Stimulated activated CD4-positive, alpha-beta T cell treated with anti-CD3 and anti-CD28 coated beads, Interleukin-4, amount 100 ng/mL, for 1 hour (primary cell): ENCODE results near the gene OLFM2.
"Not testable (repeated sequence)": the region's sequence is repeated elsewhere in the genome, so short reads cannot be mapped to it uniquely, and the experiment has no call there.

Experiments used
- DNase-seq: peaks from one replicate; pipeline ENCODE4 v3.0.0-alpha.2; 2020

The OLFM2 gene

GRCh38 chr19:9823816-9824215 lies 112.5 kb downstream of the OLFM2 start:
- DNase-seq: no peak

GRCh38 chr19:9820034-9820433 lies 116.3 kb downstream of the OLFM2 start:
- DNase-seq: not testable (repeated sequence)

DNA sequence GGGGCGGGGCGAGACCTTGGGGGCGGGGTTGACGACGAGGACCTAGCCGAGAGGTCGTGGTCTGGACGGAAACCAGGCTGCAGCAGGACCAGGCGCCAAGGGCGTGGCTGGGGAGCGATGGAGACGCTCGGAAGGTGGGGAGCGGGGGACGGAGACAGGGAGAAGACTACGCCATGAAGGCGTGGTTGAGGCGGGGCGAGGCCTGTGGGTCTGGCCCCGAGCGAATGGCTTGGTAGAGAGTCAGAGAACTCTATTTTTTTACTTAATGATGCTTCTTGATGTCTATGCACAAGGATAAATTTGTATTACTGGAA lies 116.8 kb downstream of the OLFM2 start:
- no peak for DNase-seq

GRCh38 chr19:9818734-9819595 lies 117.3 kb downstream of the OLFM2 start, which contains the start of gene FBXL12:
TSS of gene FBXL12 (minus strand) at chr19:9819079. CDS start at chr19:9818813, 266 bp downstream.
- DNase-seq: peak; percentile 100

DNA sequence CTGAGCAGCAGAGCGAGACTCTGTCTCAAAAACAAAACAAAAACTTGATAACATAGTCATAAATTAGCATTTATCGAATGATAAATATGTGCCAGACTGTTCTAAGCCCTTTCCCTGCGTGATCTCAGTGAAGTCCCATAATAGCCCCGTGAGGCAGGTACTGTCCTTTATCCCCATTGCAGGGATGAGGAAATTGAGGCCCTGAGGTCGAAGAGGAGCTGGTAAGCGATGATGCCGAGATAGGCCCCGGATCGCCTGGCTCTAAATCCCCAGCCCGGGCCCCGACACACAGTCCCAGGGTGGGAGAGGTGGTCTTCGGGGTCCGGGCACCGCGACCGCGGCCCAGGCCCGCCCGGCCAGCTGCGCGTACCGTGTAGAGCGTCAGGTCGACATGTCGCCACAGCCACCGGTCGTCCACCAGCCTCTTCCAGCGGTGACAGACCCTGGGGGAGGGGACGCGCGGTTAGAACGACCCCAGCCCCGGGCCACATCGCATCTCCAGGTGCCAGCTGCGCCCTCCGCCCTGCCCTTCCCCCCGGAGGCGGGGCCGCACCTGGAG lies 118.1 kb downstream of the OLFM2 start:
- DNase-seq: no peak

DNA sequence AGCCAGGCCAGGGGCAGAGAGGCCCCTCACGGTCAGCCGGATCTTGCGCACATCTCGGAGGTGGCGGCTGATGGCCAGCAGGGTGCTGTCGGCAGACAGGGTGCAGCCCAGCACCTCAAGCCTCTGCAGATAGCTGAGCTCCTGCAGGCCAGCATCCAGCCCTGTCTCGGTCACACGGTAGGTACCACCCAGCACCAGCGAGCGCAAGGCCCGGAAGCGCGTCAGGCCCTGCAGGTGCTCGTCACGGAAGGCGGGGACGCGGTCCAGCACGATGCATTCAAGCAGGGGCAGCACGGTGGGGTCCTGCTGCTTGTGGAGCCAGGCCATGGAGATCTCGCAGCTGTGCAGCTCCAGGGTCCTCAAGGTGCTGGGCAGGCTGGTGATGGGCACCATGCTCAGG lies 125.2 kb downstream of the OLFM2 start:
- DNase-seq: no peak

- no peak for DNase-seq
These were observed 127.2 kb downstream of the OLFM2 start for GRCh38 chr19:9808855-9809824.

DNA sequence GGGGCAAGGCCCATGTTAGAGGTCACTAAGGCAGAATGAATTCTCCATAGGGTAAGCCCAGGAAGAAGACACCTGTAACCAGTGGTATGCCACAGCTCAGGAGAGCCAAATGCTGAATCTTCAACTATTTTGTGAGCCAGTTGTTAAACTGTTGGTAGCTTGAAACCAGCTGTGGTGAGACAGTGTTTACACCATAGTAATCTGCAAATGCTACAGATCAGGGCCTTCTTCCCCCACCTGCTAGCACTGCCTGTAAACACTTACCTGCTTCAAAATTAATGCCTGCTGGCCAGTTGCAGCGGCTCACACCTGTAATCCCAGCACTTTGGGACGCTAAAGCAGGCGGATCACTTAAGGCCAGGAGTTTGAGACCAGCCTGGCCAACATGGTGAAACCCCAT lies 129.5 kb downstream of the OLFM2 start:
- DNase-seq: no peak
